ENCODE measurements around the gene CFAP410. TPM values are rescaled to one million over a fixed set of nuclear protein-coding genes. Genes with fewer than 3 reads are reported as not detected.

The CFAP410 gene
- polyA plus RNA-seq, 1 donor from 2014 or later, result 36.5 TPM

DNA sequence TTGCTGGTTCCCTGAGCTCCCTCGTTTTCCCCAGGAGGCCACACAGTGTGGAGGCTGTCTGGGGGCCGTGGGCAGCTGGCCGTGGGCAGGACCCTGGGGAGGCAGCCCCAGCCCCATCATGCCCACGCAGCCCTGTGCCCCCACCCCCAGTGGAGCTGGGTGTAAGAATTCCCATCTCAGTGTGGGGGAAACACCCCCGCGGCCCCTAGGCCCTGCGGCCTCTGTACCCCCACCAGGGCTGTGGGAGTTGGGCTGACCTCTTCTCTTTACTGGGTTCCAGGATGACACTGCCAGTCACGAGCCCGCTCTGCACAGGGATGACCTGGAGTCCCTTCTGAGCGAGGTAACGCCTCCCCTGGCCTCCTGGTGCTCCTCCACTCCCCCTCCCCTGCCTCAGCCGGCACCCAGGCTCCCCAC, 43.1 kb downstream of the CFAP410 start:
- Histone ChIP-seq H3F3A (ENCODE audit: insufficient read depth, low read length, poor library complexity, severe bottlenecking) (no peaks in the 10 kb centered on the region), H3K79me2 (replicated peaks; ENCODE audit: insufficient read depth, low read length) (no peaks in the 10 kb centered on the region), H3K27ac (ENCODE audit: low read length) (no peak overlapping the region), H3K36me3 (ENCODE audit: insufficient read depth, low read length) (no peaks in the 10 kb centered on the region), H3K9me2 (ENCODE audit: insufficient read depth, low read length) (no peaks in the 10 kb centered on the region), H3K4me2 (ENCODE audit: low read length) (no peak overlapping the region), H2AFZ (ENCODE audit: low read depth, low read length) (no peak overlapping the region), H3K27me3 (ENCODE audit: insufficient read depth, low read depth, low read length) (no peaks in the 10 kb centered on the region), H4K20me1 (ENCODE audit: insufficient read depth) (no peaks in the 10 kb centered on the region), H3K9me3 (ENCODE audit: low read length) (no peaks in the 10 kb centered on the region), H3K4me3 (ENCODE audit: low read length) (no peak overlapping the region), H3K9ac (ENCODE audit: low read length) (no peak overlapping the region)
- no peak for TF ChIP-seq TAF1 (IDR thresholded peaks at IDR 0.05; ENCODE audit: low read depth)
- TF ChIP-seq RAD21 (conservative IDR thresholded peaks at IDR 0.05), result no peak
- TF ChIP-seq MXI1 (conservative IDR thresholded peaks at IDR 0.05; ENCODE audit: poor library complexity, severe bottlenecking), result no peak
- TF ChIP-seq EZH2 (IDR thresholded peaks at IDR 0.05; ENCODE audit: borderline replicate concordance, insufficient read depth, low read length, poor library complexity, severe bottlenecking), result no peak

DNA sequence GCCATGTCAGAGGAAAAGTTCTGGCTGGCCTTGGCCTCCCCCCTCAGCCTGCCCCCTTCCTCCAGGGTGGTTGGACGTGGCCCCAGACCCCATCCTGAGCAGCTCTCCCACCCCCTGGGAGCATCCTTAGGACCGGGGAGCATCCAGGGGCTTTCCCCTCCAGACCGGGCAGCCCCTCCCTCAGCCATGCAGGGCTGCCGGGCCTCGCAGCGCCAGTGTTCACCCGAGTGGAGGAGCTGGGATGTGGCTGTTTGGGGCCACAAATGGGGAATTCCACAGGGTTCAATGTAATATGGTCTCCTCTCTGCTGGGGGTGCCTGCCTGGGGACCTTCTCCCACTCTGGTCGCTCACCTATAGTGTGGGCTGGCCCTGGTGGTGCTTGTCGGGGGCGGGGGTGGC, 43.5 kb downstream of the CFAP410 start:
- Histone ChIP-seq H3K27ac (ENCODE audit: low read length) (no peak overlapping the region), H3K9me3 (ENCODE audit: low read length) (no peaks in the 10 kb centered on the region), H3K4me2 (ENCODE audit: low read length) (no peak overlapping the region), H3F3A (ENCODE audit: insufficient read depth, low read length, poor library complexity, severe bottlenecking) (no peaks in the 10 kb centered on the region), H4K20me1 (ENCODE audit: insufficient read depth) (no peaks in the 10 kb centered on the region), H3K79me2 (replicated peaks; ENCODE audit: insufficient read depth, low read length) (no peaks in the 10 kb centered on the region), H3K36me3 (ENCODE audit: insufficient read depth, low read length) (no peaks in the 10 kb centered on the region), H3K27me3 (ENCODE audit: insufficient read depth, low read depth, low read length) (no peaks in the 10 kb centered on the region), H3K9ac (ENCODE audit: low read length) (no peak overlapping the region), H3K9me2 (ENCODE audit: insufficient read depth, low read length) (no peaks in the 10 kb centered on the region), H2AFZ (ENCODE audit: low read depth, low read length) (no peak overlapping the region), H3K4me3 (ENCODE audit: low read length) (no peak overlapping the region)
- no peak for TF ChIP-seq EZH2 (IDR thresholded peaks at IDR 0.05; ENCODE audit: borderline replicate concordance, insufficient read depth, low read length, poor library complexity, severe bottlenecking)
- TF ChIP-seq POLR2AphosphoS5 (IDR thresholded peaks at IDR 0.05), result no peak
- TF ChIP-seq SMC3 (conservative IDR thresholded peaks at IDR 0.05; ENCODE audit: poor library complexity), result no peak
- TF ChIP-seq TAF1 (IDR thresholded peaks at IDR 0.05; ENCODE audit: low read depth), result no peak
- no peak for TF ChIP-seq RAD21 (conservative IDR thresholded peaks at IDR 0.05)
- TF ChIP-seq EP300 (conservative IDR thresholded peaks at IDR 0.05; ENCODE audit: poor library complexity, severe bottlenecking), result no peak
- TF ChIP-seq, protein P1, sequence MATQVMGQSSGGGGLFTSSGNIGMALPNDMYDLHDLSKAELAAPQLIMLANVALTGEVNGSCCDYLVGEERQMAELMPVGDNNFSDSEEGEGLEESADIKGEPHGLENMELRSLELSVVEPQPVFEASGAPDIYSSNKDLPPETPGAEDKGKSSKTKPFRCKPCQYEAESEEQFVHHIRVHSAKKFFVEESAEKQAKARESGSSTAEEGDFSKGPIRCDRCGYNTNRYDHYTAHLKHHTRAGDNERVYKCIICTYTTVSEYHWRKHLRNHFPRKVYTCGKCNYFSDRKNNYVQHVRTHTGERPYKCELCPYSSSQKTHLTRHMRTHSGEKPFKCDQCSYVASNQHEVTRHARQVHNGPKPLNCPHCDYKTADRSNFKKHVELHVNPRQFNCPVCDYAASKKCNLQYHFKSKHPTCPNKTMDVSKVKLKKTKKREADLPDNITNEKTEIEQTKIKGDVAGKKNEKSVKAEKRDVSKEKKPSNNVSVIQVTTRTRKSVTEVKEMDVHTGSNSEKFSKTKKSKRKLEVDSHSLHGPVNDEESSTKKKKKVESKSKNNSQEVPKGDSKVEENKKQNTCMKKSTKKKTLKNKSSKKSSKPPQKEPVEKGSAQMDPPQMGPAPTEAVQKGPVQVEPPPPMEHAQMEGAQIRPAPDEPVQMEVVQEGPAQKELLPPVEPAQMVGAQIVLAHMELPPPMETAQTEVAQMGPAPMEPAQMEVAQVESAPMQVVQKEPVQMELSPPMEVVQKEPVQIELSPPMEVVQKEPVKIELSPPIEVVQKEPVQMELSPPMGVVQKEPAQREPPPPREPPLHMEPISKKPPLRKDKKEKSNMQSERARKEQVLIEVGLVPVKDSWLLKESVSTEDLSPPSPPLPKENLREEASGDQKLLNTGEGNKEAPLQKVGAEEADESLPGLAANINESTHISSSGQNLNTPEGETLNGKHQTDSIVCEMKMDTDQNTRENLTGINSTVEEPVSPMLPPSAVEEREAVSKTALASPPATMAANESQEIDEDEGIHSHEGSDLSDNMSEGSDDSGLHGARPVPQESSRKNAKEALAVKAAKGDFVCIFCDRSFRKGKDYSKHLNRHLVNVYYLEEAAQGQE (IDR thresholded peaks at IDR 0.05; ENCODE audit: borderline replicate concordance), result no peak
- no peak for TF ChIP-seq CTCF (IDR thresholded peaks at IDR 0.05; ENCODE audit: poor library complexity, severe bottlenecking)
- no peak for TF ChIP-seq MXI1 (conservative IDR thresholded peaks at IDR 0.05; ENCODE audit: poor library complexity, severe bottlenecking)

Measured in neural cell (in vitro differentiated cells).